Glutamatergic neuron (in vitro differentiated cells): ENCODE data around the gene TRPV5. TPM values are rescaled to one million over a fixed set of nuclear protein-coding genes. Genes with fewer than 3 reads are reported as not detected.

Experiments used
- DNase-seq: peaks from one replicate; pipeline ENCODE4 v3.0.0; 2022
- H3K27ac Mint-ChIP-seq: one replicate; pipeline ENCODE4 v1.8.0; 2020; ENCODE audit warnings: mild to moderate bottlenecking, mixed read lengths, inconsistent platforms; ENCODE audit not compliant: unreplicated experiment
- H3K27me3 Mint-ChIP-seq: one replicate; pipeline ENCODE4 v1.8.0; 2020; ENCODE audit warnings: mild to moderate bottlenecking, moderate library complexity, mixed read lengths, inconsistent platforms; ENCODE audit not compliant: unreplicated experiment
- H3K36me3 Mint-ChIP-seq: one replicate; pipeline ENCODE4 v1.8.0; 2020; ENCODE audit warnings: mild to moderate bottlenecking, mixed read lengths, inconsistent platforms; ENCODE audit not compliant: unreplicated experiment
- H3K4me1 Mint-ChIP-seq: one replicate; pipeline ENCODE4 v1.8.0; 2020; ENCODE audit warnings: mild to moderate bottlenecking, low read depth, mixed read lengths, inconsistent platforms; ENCODE audit not compliant: unreplicated experiment
- H3K4me3 Mint-ChIP-seq: one replicate; pipeline ENCODE4 v1.8.0; 2020; ENCODE audit warnings: mild to moderate bottlenecking, mixed read lengths, inconsistent platforms; ENCODE audit not compliant: unreplicated experiment
- H3K9me3 Mint-ChIP-seq: one replicate; pipeline ENCODE4 v1.8.0; 2020; ENCODE audit warnings: mild to moderate bottlenecking, moderate library complexity, mixed read lengths, inconsistent platforms; ENCODE audit not compliant: unreplicated experiment
- CTCF ChIP-seq: fragments of 200-600 bp; sonication (generic); IDR thresholded peaks from one replicate; pipeline ENCODE4 v1.5.0; 2021; ENCODE audit not compliant: partially characterized antibody, unreplicated experiment
- total RNA-seq: library from RNA; stranded (reverse); fragmentation: NEBNext Ultra II Directional; extraction: Animal tissue kit (Norgen Biotek cat#: 25700); gene quantifications from one replicate; pipeline ENCODE4 v1.2.1, GENCODE V29; 2021; ENCODE audit not compliant: unreplicated experiment

Gene TRPV5
- total RNA-seq, 1 donor from 2014 or later = 0.15 TPM

GRCh38 chr7:142860968-142861367 is 72.6 kb downstream of the TRPV5 start:
- H3K4me3 Mint-ChIP-seq = no peak overlapping the region
- TF ChIP-seq CTCF = no peak
- peaks cover 9% of the 10 kb centered on the region for H3K4me1 Mint-ChIP-seq

GRCh38 chr7:142859829-142860228 is 73.7 kb downstream of the TRPV5 start:
- no peaks in the 10 kb centered on the region for H3K9me3 Mint-ChIP-seq
- H3K4me1 Mint-ChIP-seq = peaks cover 9% of the 10 kb centered on the region
- no peak for DNase-seq
- peaks cover 3% of the 10 kb centered on the region for H3K27me3 Mint-ChIP-seq
- no peak for TF ChIP-seq CTCF
- no peak overlapping the region for H3K4me3 Mint-ChIP-seq
- no peak overlapping the region for H3K27ac Mint-ChIP-seq
- H3K36me3 Mint-ChIP-seq = peaks cover 5% of the 10 kb centered on the region

More at GRCh38 chr7:142860968-142861367, 72.6 kb downstream of the TRPV5 start:
- no peak for DNase-seq
- Mint-ChIP-seq H3K27ac (no peak overlapping the region), H3K36me3 (peaks cover 5% of the 10 kb centered on the region), H3K9me3 (peaks cover 1% of the 10 kb centered on the region), H3K27me3 (peaks cover 3% of the 10 kb centered on the region)

- Mint-ChIP-seq H3K4me3 (no peak overlapping the region), H3K4me1 (peaks cover 9% of the 10 kb centered on the region), H3K36me3 (peaks cover 5% of the 10 kb centered on the region), H3K27ac (no peak overlapping the region), H3K27me3 (peaks cover 3% of the 10 kb centered on the region), H3K9me3 (no peaks in the 10 kb centered on the region)
- DNase-seq = no peak
- TF ChIP-seq CTCF = no peak
Observed at GRCh38 chr7:142859411-142859810, 74.1 kb downstream of the TRPV5 start.

Other genes with a start within 250 kb of the TRPV5 start
- not detected for gene PRSS1, start 184.3 kb downstream of the TRPV5 start, total RNA-seq
- not detected for gene PRSS2, start 162.8 kb downstream of the TRPV5 start, total RNA-seq
- gene EPHB6, start 78.7 kb downstream of the TRPV5 start, total RNA-seq = 21.4 TPM
- gene TRPV6, start 48.0 kb downstream of the TRPV5 start, total RNA-seq = 0.27 TPM
- gene LLCFC1, start 5.7 kb upstream of the TRPV5 start, total RNA-seq = not detected
- 0.64 TPM for gene KEL, start 28.6 kb upstream of the TRPV5 start, total RNA-seq
- gene OR9A2, start 93.4 kb upstream of the TRPV5 start, total RNA-seq = not detected
- not detected for gene OR6V1, start 118.6 kb upstream of the TRPV5 start, total RNA-seq
- not detected for gene PIP, start 198.3 kb upstream of the TRPV5 start, total RNA-seq
- not detected for gene TAS2R39, start 249.7 kb upstream of the TRPV5 start, total RNA-seq